A549 (cell line): ENCODE results near the gene MORN1.

ENCODE experiments used
- BHLHE40 ChIP-seq: IDR thresholded peaks from 2 replicates; pipeline ENCODE4 v1.6.1; 2012; ENCODE audit warnings: low read depth, low read length, inconsistent platforms
- CBX2 ChIP-seq: fragments of 200-600 bp; sonication (generic); IDR thresholded peaks from 2 replicates; pipeline ENCODE4 v1.6.1; 2016; ENCODE audit warnings: low read depth, mild to moderate bottlenecking, borderline replicate concordance
- CHD2 ChIP-seq: fragments of 150-350 bp; IDR thresholded peaks from 2 replicates; pipeline ENCODE4 v1.6.1; 2014; ENCODE audit warnings: low read length; ENCODE audit not compliant: partially characterized antibody
- CTCF ChIP-seq: fragments of >200 bp; sonication (Bioruptor Twin); formaldehyde crosslinking; IDR thresholded peaks from 3 replicates; pipeline ENCODE4 v1.5.1; 2016
- FOSB ChIP-seq: fragments of 250-450 bp; sonication (Bioruptor Pico); IDR thresholded peaks from 2 replicates; pipeline ENCODE4 v1.5.0; 2020; ENCODE audit warnings: mild to moderate bottlenecking, moderate library complexity
- HOXA7 ChIP-seq: fragments of 250-450 bp; sonication (Bioruptor Pico); IDR thresholded peaks from 2 replicates; pipeline ENCODE4 v1.5.0; 2020; ENCODE audit warnings: mild to moderate bottlenecking, moderate library complexity
- MAZ ChIP-seq: fragments of 150-350 bp; IDR thresholded peaks from 2 replicates; pipeline ENCODE4 v1.6.1; 2014; ENCODE audit warnings: antibody characterized with exemption, low read depth, low read length, borderline replicate concordance
- MYC ChIP-seq: IDR thresholded peaks from 2 replicates; pipeline ENCODE4 v1.6.1; 2012; ENCODE audit warnings: mild to moderate bottlenecking, inconsistent platforms, low read length, improper control_type of control experiment, borderline replicate concordance
- POLR2A ChIP-seq: IDR thresholded peaks from 2 replicates; pipeline ENCODE4 v1.6.1; 2012; ENCODE audit warnings: mild to moderate bottlenecking, low read length
- RAD21 ChIP-seq, 2 experiments: fragments of >200 bp in 1 of 2; sonication (Bioruptor Twin) in 1 of 2; formaldehyde crosslinking in 1 of 2; IDR thresholded peaks in 1 of 2; conservative IDR thresholded peaks in 1 of 2; 2 replicates in 1 of 2; 3 replicates in 1 of 2; pipeline ENCODE4 v1.6.1; 2012 to 2018; ENCODE audit warnings: inconsistent platforms in 1 of 2
- RCOR1 ChIP-seq: fragments of 150-350 bp; IDR thresholded peaks from 2 replicates; pipeline ENCODE4 v1.6.1; 2014; ENCODE audit warnings: antibody characterized with exemption, low read length, low read depth
- ZFP36 ChIP-seq: fragments of 450-650 bp; IDR thresholded peaks from 2 replicates; pipeline ENCODE4 v1.6.1; 2014; ENCODE audit warnings: borderline replicate concordance; ENCODE audit not compliant: partially characterized antibody
- TF ChIP-seq, protein P1 (sequence below): fragments of 200-600 bp; sonication (generic); IDR thresholded peaks from 2 replicates; pipeline ENCODE4 v1.6.1; 2016; ENCODE audit warnings: antibody characterized with exemption, mild to moderate bottlenecking, moderate library complexity
- TF ChIP-seq, protein P2 (sequence below): fragments of 250-450 bp; sonication (Bioruptor Pico); IDR thresholded peaks from 2 replicates; pipeline ENCODE4 v1.5.0; 2020; ENCODE audit warnings: low read depth, mild to moderate bottlenecking, moderate library complexity

DNA sequence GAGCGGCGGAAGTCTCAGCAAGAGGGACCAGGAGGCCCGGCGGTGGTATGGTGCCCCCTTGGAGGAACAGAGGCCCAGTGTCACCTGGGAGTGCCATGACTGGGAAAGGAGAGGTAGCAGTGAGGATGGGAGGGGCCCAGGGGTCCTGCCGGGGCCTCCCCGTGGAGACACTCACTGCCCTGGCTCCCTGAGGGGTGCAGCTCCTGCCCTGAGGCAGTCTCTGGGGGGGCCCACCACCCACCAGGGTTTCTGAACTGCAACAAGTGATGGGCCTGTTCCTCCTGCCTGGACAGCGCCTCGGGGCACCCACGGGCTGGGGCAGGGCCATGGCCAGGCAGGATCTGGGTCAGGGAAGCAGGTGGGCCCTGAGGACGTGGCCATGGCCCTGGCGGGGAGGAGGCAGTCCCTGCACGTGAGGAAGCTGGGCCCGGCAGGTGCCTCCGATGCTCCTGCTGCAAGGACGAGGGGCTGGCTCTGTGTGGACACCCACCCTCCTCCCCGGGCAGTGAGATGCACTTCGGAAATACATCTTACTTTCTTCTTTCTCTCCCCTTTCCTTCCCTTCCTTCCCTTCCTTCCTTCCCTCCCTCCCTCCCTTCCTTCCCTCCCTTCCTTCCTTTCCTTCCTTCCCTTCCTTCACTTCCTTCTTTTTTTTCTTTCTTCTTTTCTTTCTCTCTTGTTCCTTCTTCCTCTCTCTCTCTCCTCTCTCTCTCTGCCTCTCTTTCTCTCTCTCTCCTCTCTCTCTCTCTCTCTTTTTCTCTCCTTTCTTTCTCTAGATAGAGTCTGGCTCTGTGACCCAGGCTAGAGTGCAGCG lies 66.6 kb downstream of the MORN1 start:
- no peak for TF ChIP-seq CTCF
- no peak for TF ChIP-seq MYC
- TF ChIP-seq, protein P1, sequence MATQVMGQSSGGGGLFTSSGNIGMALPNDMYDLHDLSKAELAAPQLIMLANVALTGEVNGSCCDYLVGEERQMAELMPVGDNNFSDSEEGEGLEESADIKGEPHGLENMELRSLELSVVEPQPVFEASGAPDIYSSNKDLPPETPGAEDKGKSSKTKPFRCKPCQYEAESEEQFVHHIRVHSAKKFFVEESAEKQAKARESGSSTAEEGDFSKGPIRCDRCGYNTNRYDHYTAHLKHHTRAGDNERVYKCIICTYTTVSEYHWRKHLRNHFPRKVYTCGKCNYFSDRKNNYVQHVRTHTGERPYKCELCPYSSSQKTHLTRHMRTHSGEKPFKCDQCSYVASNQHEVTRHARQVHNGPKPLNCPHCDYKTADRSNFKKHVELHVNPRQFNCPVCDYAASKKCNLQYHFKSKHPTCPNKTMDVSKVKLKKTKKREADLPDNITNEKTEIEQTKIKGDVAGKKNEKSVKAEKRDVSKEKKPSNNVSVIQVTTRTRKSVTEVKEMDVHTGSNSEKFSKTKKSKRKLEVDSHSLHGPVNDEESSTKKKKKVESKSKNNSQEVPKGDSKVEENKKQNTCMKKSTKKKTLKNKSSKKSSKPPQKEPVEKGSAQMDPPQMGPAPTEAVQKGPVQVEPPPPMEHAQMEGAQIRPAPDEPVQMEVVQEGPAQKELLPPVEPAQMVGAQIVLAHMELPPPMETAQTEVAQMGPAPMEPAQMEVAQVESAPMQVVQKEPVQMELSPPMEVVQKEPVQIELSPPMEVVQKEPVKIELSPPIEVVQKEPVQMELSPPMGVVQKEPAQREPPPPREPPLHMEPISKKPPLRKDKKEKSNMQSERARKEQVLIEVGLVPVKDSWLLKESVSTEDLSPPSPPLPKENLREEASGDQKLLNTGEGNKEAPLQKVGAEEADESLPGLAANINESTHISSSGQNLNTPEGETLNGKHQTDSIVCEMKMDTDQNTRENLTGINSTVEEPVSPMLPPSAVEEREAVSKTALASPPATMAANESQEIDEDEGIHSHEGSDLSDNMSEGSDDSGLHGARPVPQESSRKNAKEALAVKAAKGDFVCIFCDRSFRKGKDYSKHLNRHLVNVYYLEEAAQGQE, result no peak
- no peak for TF ChIP-seq BHLHE40
- TF ChIP-seq HOXA7 (CRISPR knock-in tag), result no peak
- no peak for TF ChIP-seq MAZ
- no peak for TF ChIP-seq RAD21 (conservative IDR thresholded peaks at IDR 0.05 in 1 of 2, IDR thresholded peaks at IDR 0.05 in 1 of 2)
- TF ChIP-seq FOSB, result no peak
- TF ChIP-seq CHD2, result no peak
- no peak for TF ChIP-seq CBX2
- no peak for TF ChIP-seq ZFP36
- TF ChIP-seq POLR2A, result no peak
- TF ChIP-seq, protein P2, sequence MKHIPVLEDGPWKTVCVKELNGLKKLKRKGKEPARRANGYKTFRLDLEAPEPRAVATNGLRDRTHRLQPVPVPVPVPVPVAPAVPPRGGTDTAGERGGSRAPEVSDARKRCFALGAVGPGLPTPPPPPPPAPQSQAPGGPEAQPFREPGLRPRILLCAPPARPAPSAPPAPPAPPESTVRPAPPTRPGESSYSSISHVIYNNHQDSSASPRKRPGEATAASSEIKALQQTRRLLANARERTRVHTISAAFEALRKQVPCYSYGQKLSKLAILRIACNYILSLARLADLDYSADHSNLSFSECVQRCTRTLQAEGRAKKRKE (CRISPR knock-in tag), result no peak
- no peak for TF ChIP-seq RCOR1
